Measurements from ENCODE around the gene ANAPC15. TPM values are rescaled to one million over a fixed set of nuclear protein-coding genes. Genes with fewer than 3 reads are reported as not detected.
"Not testable (repeated sequence)": the region's sequence is repeated elsewhere in the genome, so short reads cannot be mapped to it uniquely, and the experiment has no call there.

Gene ANAPC15
- total and polyA plus RNA-seq, 2 donors (not counting 3 experiments of a cell fraction or from before 2014, with no cell fraction given) = 67.0 to 70.5 TPM

DNA sequence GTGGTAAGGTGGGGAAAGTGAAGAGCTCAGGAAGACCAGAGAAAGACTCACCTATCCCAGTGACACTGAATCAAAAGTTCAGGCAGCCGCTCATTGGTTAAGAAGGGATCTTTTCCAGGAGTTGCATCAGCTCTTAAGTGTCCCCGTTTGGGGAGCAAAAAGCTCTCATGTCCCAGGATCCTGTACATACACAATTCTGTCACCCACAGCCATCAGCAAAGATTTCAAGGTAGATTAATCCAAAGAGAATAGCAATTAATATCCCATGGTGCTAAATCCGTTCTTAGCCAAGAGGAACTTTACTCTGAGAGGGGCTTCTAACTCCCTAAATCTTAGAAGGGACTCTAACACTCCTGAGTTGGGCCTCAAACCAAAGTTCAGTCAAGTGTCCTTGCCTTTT is 42.3 kb upstream of the ANAPC15 start:
- intact Hi-C loops (cut with micrococcal nuclease) = no loop called here
- ChIA-PET CTCF (interaction anchor here (1.2 to 2.9 kb wide), 3 partner anchors 10 to 276 kb away, joined by 4 to 18 read pairs (median 13); no protein-coding TSS in a partner anchor), POLR2A (no interaction called here)
- DNase-seq (ENCODE audit: low read depth, low spot score) (no peak), FAIRE-seq (no peak)
- Histone ChIP-seq H3K36me3 (ENCODE audit: control insufficient read depth in 2 of 2, extremely low read depth in 1 of 2, insufficient read depth in 2 of 2, low read length in 2 of 2) (no peaks in the 10 kb centered on the region), H3K4me3 (replicated peaks in 1 of 3; ENCODE audit: insufficient read depth in 1 of 3, low read depth in 1 of 3, low read length in 3 of 3) (no peak overlapping the region), H3K9me1 (replicated peaks; ENCODE audit: control insufficient read depth, extremely low read depth, insufficient read depth, low read length) (no peaks in the 10 kb centered on the region), H3K79me2 (ENCODE audit: control insufficient read depth, insufficient read depth, low read length) (no peaks in the 10 kb centered on the region), H3K9me3 (replicated peaks; ENCODE audit: control insufficient read depth, insufficient read depth, low read length) (no peaks in the 10 kb centered on the region), H3K9ac (replicated peaks; ENCODE audit: extremely low read depth, insufficient read depth, low read length) (no peak overlapping the region), H2AFZ (ENCODE audit: low read depth, low read length) (no peak overlapping the region), H3K4me2 (ENCODE audit: insufficient read depth, low read length) (no peak overlapping the region), H3K27me3 (ENCODE audit: control insufficient read depth in 2 of 2, insufficient read depth in 2 of 2, low read length in 2 of 2) (peaks cover 7 to 8% of the 10 kb centered on the region in 2 experiments), H4K20me1 (replicated peaks; ENCODE audit: control insufficient read depth, extremely low read depth, insufficient read depth, low read length) (no peaks in the 10 kb centered on the region), H3K4me1 (ENCODE audit: control insufficient read depth, extremely low read depth, insufficient read depth, low read length) (no peaks in the 10 kb centered on the region), H3K27ac (ENCODE audit: insufficient read depth, low read depth, low read length) (no peak overlapping the region)
- BruUV-seq (replicated peaks) = no TSS peak
- dilution Hi-C loops (cut with MboI; ENCODE audit: extremely low pct_ligation_motif_present, low sequenced_read_pairs) = no loop called here
- TF ChIP-seq, protein P1, sequence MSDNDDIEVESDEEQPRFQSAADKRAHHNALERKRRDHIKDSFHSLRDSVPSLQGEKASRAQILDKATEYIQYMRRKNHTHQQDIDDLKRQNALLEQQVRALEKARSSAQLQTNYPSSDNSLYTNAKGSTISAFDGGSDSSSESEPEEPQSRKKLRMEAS (IDR thresholded peaks at IDR 0.05; ENCODE audit: insufficient read depth, insufficient read length) = no peak
- TF ChIP-seq MYC (IDR thresholded peaks at IDR 0.05; ENCODE audit: low read depth, low read length) = no peak
- no peak for TF ChIP-seq POLR2A (IDR thresholded peaks at IDR 0.05; ENCODE audit: low read depth, low read length)
- no peak for TF ChIP-seq POLR2AphosphoS5 (IDR thresholded peaks at IDR 0.05; ENCODE audit: insufficient read depth, low read depth, low read length)
- no peak for TF ChIP-seq JUN (IDR thresholded peaks at IDR 0.05; ENCODE audit: borderline replicate concordance, insufficient read depth, insufficient read length, low read depth)
- TF ChIP-seq, protein P2, sequence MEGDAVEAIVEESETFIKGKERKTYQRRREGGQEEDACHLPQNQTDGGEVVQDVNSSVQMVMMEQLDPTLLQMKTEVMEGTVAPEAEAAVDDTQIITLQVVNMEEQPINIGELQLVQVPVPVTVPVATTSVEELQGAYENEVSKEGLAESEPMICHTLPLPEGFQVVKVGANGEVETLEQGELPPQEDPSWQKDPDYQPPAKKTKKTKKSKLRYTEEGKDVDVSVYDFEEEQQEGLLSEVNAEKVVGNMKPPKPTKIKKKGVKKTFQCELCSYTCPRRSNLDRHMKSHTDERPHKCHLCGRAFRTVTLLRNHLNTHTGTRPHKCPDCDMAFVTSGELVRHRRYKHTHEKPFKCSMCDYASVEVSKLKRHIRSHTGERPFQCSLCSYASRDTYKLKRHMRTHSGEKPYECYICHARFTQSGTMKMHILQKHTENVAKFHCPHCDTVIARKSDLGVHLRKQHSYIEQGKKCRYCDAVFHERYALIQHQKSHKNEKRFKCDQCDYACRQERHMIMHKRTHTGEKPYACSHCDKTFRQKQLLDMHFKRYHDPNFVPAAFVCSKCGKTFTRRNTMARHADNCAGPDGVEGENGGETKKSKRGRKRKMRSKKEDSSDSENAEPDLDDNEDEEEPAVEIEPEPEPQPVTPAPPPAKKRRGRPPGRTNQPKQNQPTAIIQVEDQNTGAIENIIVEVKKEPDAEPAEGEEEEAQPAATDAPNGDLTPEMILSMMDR (IDR thresholded peaks at IDR 0.05; ENCODE audit: extremely low read depth in 1 of 2, insufficient read depth in 1 of 2, low read depth in 1 of 2, low read length in 2 of 2) = no peak
- no peak for TF ChIP-seq GATA2 (IDR thresholded peaks at IDR 0.05; ENCODE audit: insufficient read depth, insufficient read length, low read depth, low read length)
- TF ChIP-seq EZH2 (IDR thresholded peaks at IDR 0.05; ENCODE audit: borderline replicate concordance, low read depth, low read length, severe bottlenecking) = no peak
- no peak for TF ChIP-seq FOS (IDR thresholded peaks at IDR 0.05; ENCODE audit: borderline replicate concordance, insufficient read depth, low read length)

DNA sequence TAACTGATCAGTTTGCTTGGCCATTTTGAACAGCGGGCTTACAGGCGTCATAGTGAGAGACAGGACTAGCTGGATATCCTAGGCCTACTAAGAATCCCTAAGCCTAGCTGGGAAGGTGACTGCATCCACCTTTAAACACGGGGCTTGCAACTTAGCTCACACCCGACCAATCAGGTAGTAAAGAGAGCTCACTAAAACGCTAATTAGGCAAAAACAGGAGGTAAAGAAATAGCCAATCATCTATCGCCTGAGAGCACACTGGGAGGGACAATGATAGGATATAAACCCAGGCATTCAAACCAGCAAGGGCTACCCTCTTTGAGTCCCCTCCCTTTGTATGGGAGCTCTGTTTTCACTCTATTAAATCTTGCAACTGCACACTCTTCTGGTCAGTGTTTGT is 41.4 kb upstream of the ANAPC15 start:
- POLR2A ChIA-PET = interaction anchor here (0.5 kb wide), 1 partner anchor 9 kb away, joined by 4 read pairs; no protein-coding TSS in a partner anchor

More for the DNA sequence above, 41.4 kb upstream of the ANAPC15 start:
- H3K79me2 ChIP-seq (ENCODE audit: control insufficient read depth, insufficient read depth, low read length); BruUV-seq (replicated peaks); H3K27me3 ChIP-seq (ENCODE audit: control insufficient read depth in 2 of 2, insufficient read depth in 2 of 2, low read length in 2 of 2); FAIRE-seq; H3K4me3 ChIP-seq (replicated peaks in 1 of 3; ENCODE audit: insufficient read depth in 1 of 3, low read depth in 1 of 3, low read length in 3 of 3); DNase-seq (ENCODE audit: low read depth, low spot score); H3K4me1 ChIP-seq (ENCODE audit: control insufficient read depth, extremely low read depth, insufficient read depth, low read length); intact Hi-C loops (cut with micrococcal nuclease); H4K20me1 ChIP-seq (replicated peaks; ENCODE audit: control insufficient read depth, extremely low read depth, insufficient read depth, low read length); H3K36me3 ChIP-seq (ENCODE audit: control insufficient read depth in 2 of 2, extremely low read depth in 1 of 2, insufficient read depth in 2 of 2, low read length in 2 of 2); H3K9me1 ChIP-seq (replicated peaks; ENCODE audit: control insufficient read depth, extremely low read depth, insufficient read depth, low read length); H3K9ac ChIP-seq (replicated peaks; ENCODE audit: extremely low read depth, insufficient read depth, low read length); H3K9me3 ChIP-seq (replicated peaks; ENCODE audit: control insufficient read depth, insufficient read depth, low read length); H3K27ac ChIP-seq (ENCODE audit: insufficient read depth, low read depth, low read length); H2AFZ ChIP-seq (ENCODE audit: low read depth, low read length); H3K4me2 ChIP-seq (ENCODE audit: insufficient read depth, low read length); dilution Hi-C loops (cut with MboI; ENCODE audit: extremely low pct_ligation_motif_present, low sequenced_read_pairs): not testable (repeated sequence)
- CTCF ChIA-PET = interaction anchor here (1.5 to 2.9 kb wide), 3 partner anchors 9 to 129 kb away, joined by 3 to 18 read pairs (median 13); no protein-coding TSS in a partner anchor

Measured in endothelial cell of umbilical vein (primary cell).